GM12801 (cell line): ENCODE measurements around the gene PTGES.

Experiments
- CTCF ChIP-seq: IDR thresholded peaks from one replicate; pipeline ENCODE4 v1.5.1; 2011; ENCODE audit warnings: control low read depth; ENCODE audit not compliant: insufficient read length; ENCODE audit errors: extremely low read depth

PTGES gene

GRCh38 chr9:129752900-129753729 lies at the start of gene PTGES:
Gene PTGES, minus strand, starts transcription at chr9:129753042. Its CDS starts 30 bp downstream, at chr9:129753012.
- no peak for TF ChIP-seq CTCF

- no peak for TF ChIP-seq CTCF
Measured at GRCh38 chr9:129801504-129801903, 48.7 kb upstream of the PTGES start.

GRCh38 chr9:129798973-129799372 lies 46.1 kb upstream of the PTGES start:
- TF ChIP-seq CTCF: no peak

GRCh38 chr9:129794549-129794948 lies 41.7 kb upstream of the PTGES start:
- no peak for TF ChIP-seq CTCF

GRCh38 chr9:129786481-129786880 lies 33.6 kb upstream of the PTGES start:
- no peak for TF ChIP-seq CTCF

GRCh38 chr9:129785866-129786265 lies 33.0 kb upstream of the PTGES start:
- TF ChIP-seq CTCF: no peak

GRCh38 chr9:129783516-129784361 lies 30.9 kb upstream of the PTGES start:
- no peak for TF ChIP-seq CTCF
